Vagina (tissue), 2 donors: ENCODE data around the gene HSF2BP.

Experiments used
- POLR2A ChIP-seq, 2 donors: fragments of 450-650 bp; IDR thresholded peaks; one replicate each; pipeline ENCODE4 v1.6.1; 2017; ENCODE audit warnings: antibody characterized with exemption in 2 of 2, mild to moderate bottlenecking in 2 of 2, moderate library complexity in 2 of 2
- TF ChIP-seq, protein P1 (sequence below), 3 experiments: fragments of 450-650 bp in 2 of 3; fragments of 200-600 bp in 1 of 3; sonication (generic) in 1 of 3; IDR thresholded peaks; one replicate each; pipeline ENCODE4 v1.5.1; 2017 to 2019; ENCODE audit warnings: antibody characterized with exemption in 3 of 3, mild to moderate bottlenecking in 2 of 3, moderate library complexity in 2 of 3

DNA sequence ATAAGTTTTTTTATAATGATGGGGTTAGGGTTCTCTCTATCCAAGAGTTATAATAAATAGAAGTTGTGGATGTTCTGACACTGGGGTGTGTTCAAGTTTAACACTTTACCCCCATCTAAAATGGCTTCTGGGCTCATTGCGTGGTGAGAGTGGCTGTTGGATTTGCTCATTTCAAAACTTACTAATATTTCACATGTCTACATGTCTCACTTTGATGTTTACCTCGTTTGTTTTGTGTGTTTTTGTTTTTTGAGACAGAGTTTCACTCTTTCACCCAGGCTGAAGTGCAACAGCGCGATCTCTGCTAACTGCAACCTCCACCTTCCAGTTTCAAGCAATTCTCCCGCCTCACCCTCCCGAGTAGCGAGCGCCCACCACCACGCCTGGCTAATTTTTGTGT, 3.7 kb upstream of the HSF2BP start:
- TF ChIP-seq, protein P1, sequence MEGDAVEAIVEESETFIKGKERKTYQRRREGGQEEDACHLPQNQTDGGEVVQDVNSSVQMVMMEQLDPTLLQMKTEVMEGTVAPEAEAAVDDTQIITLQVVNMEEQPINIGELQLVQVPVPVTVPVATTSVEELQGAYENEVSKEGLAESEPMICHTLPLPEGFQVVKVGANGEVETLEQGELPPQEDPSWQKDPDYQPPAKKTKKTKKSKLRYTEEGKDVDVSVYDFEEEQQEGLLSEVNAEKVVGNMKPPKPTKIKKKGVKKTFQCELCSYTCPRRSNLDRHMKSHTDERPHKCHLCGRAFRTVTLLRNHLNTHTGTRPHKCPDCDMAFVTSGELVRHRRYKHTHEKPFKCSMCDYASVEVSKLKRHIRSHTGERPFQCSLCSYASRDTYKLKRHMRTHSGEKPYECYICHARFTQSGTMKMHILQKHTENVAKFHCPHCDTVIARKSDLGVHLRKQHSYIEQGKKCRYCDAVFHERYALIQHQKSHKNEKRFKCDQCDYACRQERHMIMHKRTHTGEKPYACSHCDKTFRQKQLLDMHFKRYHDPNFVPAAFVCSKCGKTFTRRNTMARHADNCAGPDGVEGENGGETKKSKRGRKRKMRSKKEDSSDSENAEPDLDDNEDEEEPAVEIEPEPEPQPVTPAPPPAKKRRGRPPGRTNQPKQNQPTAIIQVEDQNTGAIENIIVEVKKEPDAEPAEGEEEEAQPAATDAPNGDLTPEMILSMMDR (IDR thresholded peaks at IDR 0.05) = no peak
- TF ChIP-seq POLR2A (IDR thresholded peaks at IDR 0.05) = no peak
